Measurements from ENCODE around the gene BRAF.
A peak's percentile ranks its signal among the peaks of the same experiment; 100 is the strongest.
"Not testable (repeated sequence)": the region's sequence is repeated elsewhere in the genome, so short reads cannot be mapped to it uniquely, and the experiment has no call there.

The BRAF gene

GRCh38 chr7:140917258-140917657, 7.5 kb downstream of the BRAF start:
- no peak for DNase-seq

GRCh38 chr7:140915935-140916555, 8.7 kb downstream of the BRAF start:
- no peak for DNase-seq

- no peak for DNase-seq
Measured at GRCh38 chr7:140914083-140914482, 10.6 kb downstream of the BRAF start.

- not testable (repeated sequence) for DNase-seq
Measured at GRCh38 chr7:140913596-140913928, 11.2 kb downstream of the BRAF start.

- DNase-seq = no peak
Measured at GRCh38 chr7:140911746-140912145, 13.0 kb downstream of the BRAF start.

- DNase-seq = no peak
Measured at GRCh38 chr7:140909476-140910161, 15.1 kb downstream of the BRAF start.

- DNase-seq = no peak
Measured at GRCh38 chr7:140908361-140908760, 16.4 kb downstream of the BRAF start.

GRCh38 chr7:140903741-140904480, 20.8 kb downstream of the BRAF start:
- DNase-seq = no peak

- DNase-seq = peak; percentile 31
Measured at GRCh38 chr7:140902303-140902953, 22.3 kb downstream of the BRAF start.

- DNase-seq = no peak
Measured at GRCh38 chr7:140901941-140902302, 22.8 kb downstream of the BRAF start.

GRCh38 chr7:140899883-140900282, 24.8 kb downstream of the BRAF start:
- DNase-seq = no peak

GRCh38 chr7:140898786-140899536, 25.8 kb downstream of the BRAF start:
- no peak for DNase-seq

- no peak for DNase-seq
Measured at GRCh38 chr7:140896996-140897395, 27.7 kb downstream of the BRAF start.

- no peak for DNase-seq
Measured at GRCh38 chr7:140889645-140890044, 35.1 kb downstream of the BRAF start.

- no peak for DNase-seq
Measured at GRCh38 chr7:140889150-140889549, 35.6 kb downstream of the BRAF start.

GRCh38 chr7:140888087-140888486, 36.6 kb downstream of the BRAF start:
- DNase-seq = no peak

GRCh38 chr7:140885735-140886334, 38.9 kb downstream of the BRAF start:
- DNase-seq = no peak

GRCh38 chr7:140883378-140883777, 41.4 kb downstream of the BRAF start:
- no peak for DNase-seq

GRCh38 chr7:140882834-140883233, 41.9 kb downstream of the BRAF start:
- DNase-seq = not testable (repeated sequence)

GRCh38 chr7:140881507-140882228, 43.1 kb downstream of the BRAF start:
- DNase-seq = no peak

GRCh38 chr7:140877249-140877524, 47.5 kb downstream of the BRAF start:
- DNase-seq = no peak
